Measurements from ENCODE around the gene EYS.

The EYS gene

DNA sequence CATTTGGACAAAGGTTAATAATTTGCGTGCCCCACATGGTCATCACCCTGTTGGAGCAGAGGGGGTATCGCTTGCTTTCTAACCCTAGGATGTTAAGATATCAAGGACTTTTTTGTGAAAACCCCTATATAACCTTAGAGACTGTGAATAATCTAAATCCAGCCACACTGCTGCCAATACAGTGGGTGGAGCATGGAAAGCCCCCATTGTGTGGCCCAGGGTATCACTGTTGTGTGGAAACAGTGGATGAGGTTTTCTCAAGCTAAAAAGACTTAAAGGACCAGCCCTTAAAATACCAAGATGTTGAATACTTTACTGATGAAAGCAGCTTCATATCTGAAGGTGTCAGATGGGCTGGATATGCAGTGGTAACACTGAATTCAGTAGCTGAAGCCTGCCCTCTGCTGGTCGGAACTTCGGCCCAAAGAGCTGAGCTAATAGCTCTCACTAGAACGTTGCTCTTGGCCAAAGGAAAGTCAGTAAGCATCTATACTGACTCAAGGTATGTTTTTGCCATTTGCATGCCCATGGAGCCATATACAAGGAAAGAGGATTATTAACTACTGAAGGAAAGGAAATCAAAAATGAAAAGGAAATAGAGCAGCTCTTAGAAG is 1376.2 kb downstream of the EYS start:
- TF ChIP-seq POLR2AphosphoS5 (IDR thresholded peaks at IDR 0.05; ENCODE audit: low read depth, low read length) (no peak), TAF1 (IDR thresholded peaks at IDR 0.05; ENCODE audit: borderline replicate concordance, insufficient read depth, low read length) (no peak), FOXP2 (optimal IDR thresholded peaks at IDR 0.05; ENCODE audit: borderline replicate concordance, extremely low read depth, extremely low read length, insufficient read depth) (no peak), SIN3A (IDR thresholded peaks at IDR 0.05; ENCODE audit: borderline replicate concordance, insufficient read depth, low read length) (no peak)
- TF ChIP-seq, protein P1, sequence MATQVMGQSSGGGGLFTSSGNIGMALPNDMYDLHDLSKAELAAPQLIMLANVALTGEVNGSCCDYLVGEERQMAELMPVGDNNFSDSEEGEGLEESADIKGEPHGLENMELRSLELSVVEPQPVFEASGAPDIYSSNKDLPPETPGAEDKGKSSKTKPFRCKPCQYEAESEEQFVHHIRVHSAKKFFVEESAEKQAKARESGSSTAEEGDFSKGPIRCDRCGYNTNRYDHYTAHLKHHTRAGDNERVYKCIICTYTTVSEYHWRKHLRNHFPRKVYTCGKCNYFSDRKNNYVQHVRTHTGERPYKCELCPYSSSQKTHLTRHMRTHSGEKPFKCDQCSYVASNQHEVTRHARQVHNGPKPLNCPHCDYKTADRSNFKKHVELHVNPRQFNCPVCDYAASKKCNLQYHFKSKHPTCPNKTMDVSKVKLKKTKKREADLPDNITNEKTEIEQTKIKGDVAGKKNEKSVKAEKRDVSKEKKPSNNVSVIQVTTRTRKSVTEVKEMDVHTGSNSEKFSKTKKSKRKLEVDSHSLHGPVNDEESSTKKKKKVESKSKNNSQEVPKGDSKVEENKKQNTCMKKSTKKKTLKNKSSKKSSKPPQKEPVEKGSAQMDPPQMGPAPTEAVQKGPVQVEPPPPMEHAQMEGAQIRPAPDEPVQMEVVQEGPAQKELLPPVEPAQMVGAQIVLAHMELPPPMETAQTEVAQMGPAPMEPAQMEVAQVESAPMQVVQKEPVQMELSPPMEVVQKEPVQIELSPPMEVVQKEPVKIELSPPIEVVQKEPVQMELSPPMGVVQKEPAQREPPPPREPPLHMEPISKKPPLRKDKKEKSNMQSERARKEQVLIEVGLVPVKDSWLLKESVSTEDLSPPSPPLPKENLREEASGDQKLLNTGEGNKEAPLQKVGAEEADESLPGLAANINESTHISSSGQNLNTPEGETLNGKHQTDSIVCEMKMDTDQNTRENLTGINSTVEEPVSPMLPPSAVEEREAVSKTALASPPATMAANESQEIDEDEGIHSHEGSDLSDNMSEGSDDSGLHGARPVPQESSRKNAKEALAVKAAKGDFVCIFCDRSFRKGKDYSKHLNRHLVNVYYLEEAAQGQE (IDR thresholded peaks at IDR 0.05; ENCODE audit: insufficient read depth in 1 of 2, low read depth in 2 of 2, low read length in 2 of 2) = no peak

DNA sequence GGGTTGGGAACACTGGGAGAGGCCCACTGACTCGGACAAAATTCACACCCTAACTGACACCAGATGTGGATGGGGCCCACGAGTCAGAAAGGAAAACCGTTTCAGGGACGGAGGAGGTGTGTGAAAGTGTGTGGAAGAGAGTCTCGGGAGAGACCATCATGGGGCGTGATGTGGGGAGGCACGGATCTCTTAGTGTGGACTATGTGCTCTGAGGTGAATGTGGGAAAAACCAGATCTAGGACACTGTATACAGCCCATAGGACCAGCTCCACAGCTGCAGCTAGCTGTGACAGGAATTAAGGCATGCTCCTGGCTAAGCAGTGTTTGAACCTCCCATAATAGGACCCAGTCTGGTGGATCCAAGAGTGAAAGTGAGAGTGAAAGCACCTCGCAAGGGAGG is 1380.1 kb downstream of the EYS start:
- TF ChIP-seq TAF1 (IDR thresholded peaks at IDR 0.05; ENCODE audit: borderline replicate concordance, insufficient read depth, low read length) (no peak), POLR2AphosphoS5 (IDR thresholded peaks at IDR 0.05; ENCODE audit: low read depth, low read length) (no peak), SIN3A (IDR thresholded peaks at IDR 0.05; ENCODE audit: borderline replicate concordance, insufficient read depth, low read length) (no peak), FOXP2 (optimal IDR thresholded peaks at IDR 0.05; ENCODE audit: borderline replicate concordance, extremely low read depth, extremely low read length, insufficient read depth) (no peak)
- TF ChIP-seq, protein P1 (IDR thresholded peaks at IDR 0.05; ENCODE audit: insufficient read depth in 1 of 2, low read depth in 2 of 2, low read length in 2 of 2) = no peak

DNA sequence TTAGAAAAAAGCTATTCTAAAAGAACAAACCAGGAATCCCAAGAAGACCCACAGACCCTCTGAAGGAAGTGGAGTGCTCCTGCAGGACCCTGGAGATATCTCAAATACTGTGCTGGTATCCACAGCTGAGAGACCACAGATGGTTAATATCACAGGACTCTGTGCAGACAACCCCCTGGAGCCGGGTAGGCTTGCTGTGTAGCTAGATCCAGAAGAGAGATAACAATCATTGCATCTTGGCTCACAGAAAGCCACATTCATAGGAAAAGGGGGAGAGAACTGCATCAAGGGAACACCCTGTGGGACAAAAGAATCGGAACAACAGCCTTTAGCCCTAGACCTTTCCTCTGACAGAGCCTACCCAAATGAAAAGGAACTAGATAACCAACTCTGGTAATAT is 1381.9 kb downstream of the EYS start:
- TF ChIP-seq TAF1 (IDR thresholded peaks at IDR 0.05; ENCODE audit: borderline replicate concordance, insufficient read depth, low read length) = no peak
- TF ChIP-seq, protein P1 (IDR thresholded peaks at IDR 0.05; ENCODE audit: insufficient read depth in 1 of 2, low read depth in 2 of 2, low read length in 2 of 2) = no peak
- TF ChIP-seq POLR2AphosphoS5 (IDR thresholded peaks at IDR 0.05; ENCODE audit: low read depth, low read length) = no peak
- TF ChIP-seq SIN3A (IDR thresholded peaks at IDR 0.05; ENCODE audit: borderline replicate concordance, insufficient read depth, low read length) = no peak
- TF ChIP-seq FOXP2 (optimal IDR thresholded peaks at IDR 0.05; ENCODE audit: borderline replicate concordance, extremely low read depth, extremely low read length, insufficient read depth) = no peak

DNA sequence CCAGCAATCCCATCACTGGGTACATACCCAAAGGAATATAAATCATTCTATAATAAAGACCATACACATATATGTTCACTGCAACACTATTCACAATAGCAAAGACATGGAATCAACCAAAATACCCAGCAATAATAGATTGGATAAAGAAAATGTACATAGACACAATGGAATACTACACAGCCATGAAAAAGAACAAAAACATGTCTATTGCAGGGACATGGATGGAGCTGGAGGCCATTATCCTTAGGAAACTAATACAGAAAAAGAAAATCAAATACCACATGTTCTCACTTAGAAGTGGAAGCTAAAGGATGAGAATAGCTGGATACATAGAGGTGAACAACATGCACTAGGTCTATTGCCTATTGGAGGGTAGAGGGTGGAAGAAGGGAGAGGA is 1396.8 kb downstream of the EYS start:
- TF ChIP-seq FOXP2 (optimal IDR thresholded peaks at IDR 0.05; ENCODE audit: borderline replicate concordance, extremely low read depth, extremely low read length, insufficient read depth) (no peak), TAF1 (IDR thresholded peaks at IDR 0.05; ENCODE audit: borderline replicate concordance, insufficient read depth, low read length) (no peak), SIN3A (IDR thresholded peaks at IDR 0.05; ENCODE audit: borderline replicate concordance, insufficient read depth, low read length) (no peak), POLR2AphosphoS5 (IDR thresholded peaks at IDR 0.05; ENCODE audit: low read depth, low read length) (no peak)
- TF ChIP-seq, protein P1 (IDR thresholded peaks at IDR 0.05; ENCODE audit: insufficient read depth in 1 of 2, low read depth in 2 of 2, low read length in 2 of 2) = no peak
